Endometrial microvascular endothelial cells (primary cell): ENCODE data around the gene CNP. TPM values are rescaled to one million over a fixed set of nuclear protein-coding genes. Genes with fewer than 3 reads are reported as not detected.
"Not testable (repeated sequence)": the region's sequence is repeated elsewhere in the genome, so short reads cannot be mapped to it uniquely, and the experiment has no call there.

Experiments used
- in situ Hi-C: cut with HindIII; loops from 2 replicates; pipeline ENCODE4 v1.10.0; 2017; ENCODE audit warnings: low sequenced_read_pairs, low pct_unique_long_range_greater_than_20kb; ENCODE audit errors: inconsistent ontology term
- total RNA-seq: library from RNA; depleted of rRNA; stranded (reverse); fragments of >200 nt; gene quantifications from one replicate; pipeline ENCODE4 v1.2.3, GENCODE V29; 2015; ENCODE audit errors: inconsistent ontology term

Gene CNP
- total RNA-seq, 1 donor from 2014 or later: 92.8 TPM

- in situ Hi-C loops: no loop called here
Observed at GRCh38 chr17:42019509-42020404, 53.2 kb downstream of the CNP start, which contains the start of gene NKIRAS2. Gene NKIRAS2, plus strand, starts transcription at chr17:42020090. Its CDS starts 1,488 bp downstream, at chr17:42021578.

- in situ Hi-C loops: not testable (repeated sequence)
Observed at GRCh38 chr17:42020845-42021244, 54.2 kb downstream of the CNP start.

- in situ Hi-C loops: no loop called here
Observed at GRCh38 chr17:42023524-42024349, 57.1 kb downstream of the CNP start.

- in situ Hi-C loops: no loop called here
Observed at GRCh38 chr17:42025191-42025579, 58.6 kb downstream of the CNP start.

- in situ Hi-C loops: no loop called here
Observed at GRCh38 chr17:42025936-42026335, 59.3 kb downstream of the CNP start.

- in situ Hi-C loops: no loop called here
Observed at GRCh38 chr17:42026857-42027589, 60.4 kb downstream of the CNP start.

Other genes with a start within 250 kb of the CNP start
- gene HAP1, start 232.2 kb upstream of the CNP start, total RNA-seq: under 0.01 TPM
- gene JUP, start 180.1 kb upstream of the CNP start, total RNA-seq: 161 TPM
- gene P3H4, start 154.8 kb upstream of the CNP start, total RNA-seq: 33.3 TPM
- gene FKBP10, start 153.8 kb upstream of the CNP start, total RNA-seq: 166 TPM
- gene NT5C3B, start 130.6 kb upstream of the CNP start, total RNA-seq: 56.4 TPM
- not detected for gene KLHL10, start 129.0 kb upstream of the CNP start, total RNA-seq
- 23.1 TPM for gene KLHL11, start 101.4 kb upstream of the CNP start, total RNA-seq
- 237 TPM for gene ACLY, start 47.8 kb upstream of the CNP start, total RNA-seq
- gene ODAD4, start 36.2 kb upstream of the CNP start, total RNA-seq: not detected
- gene DNAJC7, start 50.6 kb downstream of the CNP start, total RNA-seq: 66.0 TPM
- 60.0 TPM for gene NKIRAS2, start 53.3 kb downstream of the CNP start, total RNA-seq
- gene C17orf113, start 83.8 kb downstream of the CNP start, total RNA-seq: 0.56 TPM
- gene ZNF385C, start 131.7 kb downstream of the CNP start, total RNA-seq: 0.19 TPM
- 7.1 TPM for gene DHX58, start 145.9 kb downstream of the CNP start, total RNA-seq
- gene KAT2A, start 154.6 kb downstream of the CNP start, total RNA-seq: 15.9 TPM
- not detected for gene HSPB9, start 156.0 kb downstream of the CNP start, total RNA-seq
- 197 TPM for gene RAB5C, start 188.2 kb downstream of the CNP start, total RNA-seq
- not detected for gene KCNH4, start 214.3 kb downstream of the CNP start, total RNA-seq
- gene HCRT, start 218.7 kb downstream of the CNP start, total RNA-seq: not detected
- gene GHDC, start 227.7 kb downstream of the CNP start, total RNA-seq: 14.9 TPM